DND-41 (cell line): Measurements from ENCODE around the gene CLIC6.

Experiments used
- CTCF ChIP-seq: IDR thresholded peaks from 2 replicates; pipeline ENCODE4 v1.5.1; 2012; ENCODE audit warnings: borderline replicate concordance, low read length, moderate library complexity, mild to moderate bottlenecking; ENCODE audit not compliant: poor library complexity, severe bottlenecking; ENCODE audit errors: extremely low read depth
- EZH2 ChIP-seq: IDR thresholded peaks from 3 replicates; pipeline ENCODE4 v1.6.1; 2012; ENCODE audit warnings: borderline replicate concordance, low read depth, mild to moderate bottlenecking, moderate library complexity, low read length, inconsistent platforms; ENCODE audit not compliant: severe bottlenecking

- TF ChIP-seq CTCF = no peak
- no peak for TF ChIP-seq EZH2
These were observed 10.3 kb downstream of the CLIC6 start for GRCh38 chr21:34679051-34679450.
